ENCODE results near the gene ZNF792. TPM values are rescaled to one million over a fixed set of nuclear protein-coding genes. Genes with fewer than 3 reads are reported as not detected.

Gene ZNF792
- total RNA-seq, 4 donors from 2014 or later: 7.5 to 13.2 (median 9.3) TPM

DNA sequence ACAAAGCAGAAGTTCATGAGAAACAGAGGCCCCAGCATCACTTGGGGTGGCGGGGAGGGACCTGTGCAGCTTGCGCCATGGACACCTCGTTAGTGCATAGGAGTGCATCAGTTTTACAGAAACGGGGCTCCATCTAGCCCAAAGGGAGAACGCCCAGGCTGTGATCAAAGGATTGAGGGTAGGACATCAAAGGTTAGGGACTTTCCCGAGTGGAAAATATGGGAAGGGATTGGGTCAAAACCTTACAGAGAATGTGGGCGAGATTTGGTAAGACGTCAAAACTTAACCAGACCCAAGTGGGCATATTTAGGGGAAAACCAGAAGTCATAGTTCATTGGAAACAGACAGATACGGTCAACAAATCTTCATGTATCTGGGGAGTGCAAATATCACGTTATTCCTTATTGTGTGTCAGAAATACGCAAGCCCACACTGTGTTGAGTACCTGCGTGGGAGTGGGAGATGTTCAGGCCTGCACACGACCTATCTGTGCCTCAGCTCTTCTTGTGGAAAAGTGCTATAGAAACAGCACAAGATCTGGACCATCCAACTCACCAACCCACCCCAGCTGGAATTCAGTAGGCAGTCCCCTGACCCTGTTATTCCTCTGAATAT is 26.7 kb upstream of the ZNF792 start:
- intact Hi-C loops (cut with DNase I): no loop called here
- TF ChIP-seq, protein P1, sequence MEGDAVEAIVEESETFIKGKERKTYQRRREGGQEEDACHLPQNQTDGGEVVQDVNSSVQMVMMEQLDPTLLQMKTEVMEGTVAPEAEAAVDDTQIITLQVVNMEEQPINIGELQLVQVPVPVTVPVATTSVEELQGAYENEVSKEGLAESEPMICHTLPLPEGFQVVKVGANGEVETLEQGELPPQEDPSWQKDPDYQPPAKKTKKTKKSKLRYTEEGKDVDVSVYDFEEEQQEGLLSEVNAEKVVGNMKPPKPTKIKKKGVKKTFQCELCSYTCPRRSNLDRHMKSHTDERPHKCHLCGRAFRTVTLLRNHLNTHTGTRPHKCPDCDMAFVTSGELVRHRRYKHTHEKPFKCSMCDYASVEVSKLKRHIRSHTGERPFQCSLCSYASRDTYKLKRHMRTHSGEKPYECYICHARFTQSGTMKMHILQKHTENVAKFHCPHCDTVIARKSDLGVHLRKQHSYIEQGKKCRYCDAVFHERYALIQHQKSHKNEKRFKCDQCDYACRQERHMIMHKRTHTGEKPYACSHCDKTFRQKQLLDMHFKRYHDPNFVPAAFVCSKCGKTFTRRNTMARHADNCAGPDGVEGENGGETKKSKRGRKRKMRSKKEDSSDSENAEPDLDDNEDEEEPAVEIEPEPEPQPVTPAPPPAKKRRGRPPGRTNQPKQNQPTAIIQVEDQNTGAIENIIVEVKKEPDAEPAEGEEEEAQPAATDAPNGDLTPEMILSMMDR (IDR thresholded peaks at IDR 0.05): no peak
- TF ChIP-seq POLR2A (IDR thresholded peaks at IDR 0.05): no peak
- Histone ChIP-seq H3K9me3 (no peaks in the 10 kb centered on the region), H3K4me3 (replicated peaks in 1 of 3) (no peak overlapping the region), H3K36me3 (no peaks in the 10 kb centered on the region), H3K27ac (no peak overlapping the region), H3K4me1 (peaks cover 0 to 15% of the 10 kb centered on the region in 2 donors), H3K27me3 (no peaks in the 10 kb centered on the region)
- DNase-seq: no peak
- 86 to 89% methylated on average over 13 of the region's 13 CpGs for WGBS, 2 donors

DNA sequence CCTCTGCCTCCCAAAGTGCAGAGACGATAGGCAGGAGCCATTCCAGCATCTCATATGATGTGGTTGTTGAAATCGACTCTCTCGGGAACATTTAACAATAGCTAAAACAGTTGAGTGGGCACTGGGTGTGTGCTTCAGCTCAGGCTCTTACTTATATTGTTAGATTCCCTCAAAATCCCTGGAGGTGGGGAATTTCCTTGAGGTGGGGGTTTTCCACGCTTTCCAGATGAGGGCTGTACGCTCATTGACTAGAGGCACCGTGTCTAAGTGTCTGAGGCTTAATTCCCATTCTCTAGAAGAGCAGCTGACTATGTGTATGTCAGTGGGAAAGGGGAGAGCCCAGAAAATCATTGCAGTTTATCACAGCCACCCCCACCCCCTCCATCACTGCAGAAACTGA is 25.3 kb upstream of the ZNF792 start:
- Histone ChIP-seq H3K27ac (no peak overlapping the region), H3K9me3 (no peaks in the 10 kb centered on the region), H3K27me3 (no peaks in the 10 kb centered on the region), H3K4me3 (replicated peaks in 1 of 3) (no peak overlapping the region), H3K4me1 (peaks cover 0 to 9% of the 10 kb centered on the region in 2 donors), H3K36me3 (no peaks in the 10 kb centered on the region)
- intact Hi-C loops (cut with DNase I): no loop called here
- no peak for DNase-seq
- WGBS, 2 donors: 56 to 57% methylated on average over 6 of the region's 6 CpGs
- no peak for TF ChIP-seq POLR2A (IDR thresholded peaks at IDR 0.05)
- TF ChIP-seq, protein P1 (IDR thresholded peaks at IDR 0.05): no peak

DNA sequence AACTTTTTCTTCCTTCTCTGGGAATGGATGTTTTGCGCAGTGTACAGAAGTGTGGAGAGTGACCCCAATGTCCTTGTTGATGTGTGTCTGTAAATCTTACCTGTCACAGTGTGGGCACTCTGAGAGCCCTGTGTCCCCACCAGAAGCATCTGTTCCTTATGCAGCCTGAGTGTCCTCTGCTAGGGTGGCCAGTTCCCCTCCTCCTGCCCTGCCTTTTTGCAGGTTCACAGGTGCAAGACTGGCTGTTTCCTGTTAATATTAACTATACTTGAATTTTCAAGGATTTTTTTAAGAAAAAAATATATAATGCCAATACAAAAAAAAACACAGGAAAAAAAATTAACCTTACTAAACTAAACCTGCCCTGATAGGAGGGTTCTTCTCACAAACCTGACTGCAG is 24.1 kb upstream of the ZNF792 start:
- TF ChIP-seq, protein P1 (IDR thresholded peaks at IDR 0.05): no peak
- TF ChIP-seq POLR2A (IDR thresholded peaks at IDR 0.05): no peak
- H3K27ac ChIP-seq: no peak overlapping the region
- H3K9me3 ChIP-seq: no peaks in the 10 kb centered on the region
- no peak overlapping the region for H3K4me3 ChIP-seq (replicated peaks in 1 of 3)
- 93 to 100% methylated on average over 1 of the region's 1 CpG for WGBS, 2 donors
- no peaks in the 10 kb centered on the region for H3K27me3 ChIP-seq
- intact Hi-C loops (cut with DNase I): no loop called here
- no peak for DNase-seq
- no peaks in the 10 kb centered on the region for H3K36me3 ChIP-seq
- peaks cover 0 to 8% of the 10 kb centered on the region in 2 donors for H3K4me1 ChIP-seq

DNA sequence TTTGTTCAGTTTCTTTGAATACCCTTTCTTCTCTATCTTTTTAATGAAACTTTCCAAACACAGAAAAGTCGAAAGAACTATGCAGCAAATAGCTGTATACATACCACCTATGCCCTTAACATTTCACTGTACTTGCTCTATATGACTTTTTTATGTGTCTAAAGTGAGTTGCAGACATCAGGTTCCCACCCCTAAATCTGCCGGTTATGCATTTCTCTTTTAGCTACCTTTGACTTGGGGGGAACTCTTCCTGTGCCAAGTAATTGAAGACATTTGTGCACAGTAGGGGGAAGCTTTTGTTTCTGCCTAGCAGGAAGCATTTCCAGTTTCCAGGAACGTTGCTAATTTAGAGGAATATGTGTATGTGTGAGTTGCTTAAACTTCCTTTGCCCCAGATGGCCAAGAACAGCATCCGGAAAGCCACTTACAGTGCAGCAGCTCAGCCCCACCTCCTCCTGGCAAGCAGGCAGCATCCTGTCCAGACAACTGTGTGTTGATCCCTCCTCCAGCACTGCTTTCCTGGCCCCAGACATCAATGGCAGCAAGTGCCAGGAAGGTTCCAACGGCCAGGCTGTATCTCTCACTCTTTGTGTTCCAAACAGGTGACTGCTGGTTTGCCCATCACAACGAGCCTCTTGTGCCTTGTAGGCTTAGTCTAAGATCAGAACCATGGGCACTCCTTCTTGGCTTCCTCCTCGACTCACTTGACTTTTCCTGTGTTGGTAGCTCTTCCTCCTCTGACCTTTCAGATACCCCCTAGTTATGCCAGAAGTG is 21.4 kb upstream of the ZNF792 start:
- TF ChIP-seq, protein P1 (IDR thresholded peaks at IDR 0.05): no peak
- no peak for TF ChIP-seq POLR2A (IDR thresholded peaks at IDR 0.05)
- no peaks in the 10 kb centered on the region for H3K27me3 ChIP-seq
- peaks cover 0 to 8% of the 10 kb centered on the region in 2 donors for H3K4me1 ChIP-seq
- H3K27ac ChIP-seq: no peak overlapping the region
- intact Hi-C loops (cut with DNase I): no loop called here
- H3K4me3 ChIP-seq (replicated peaks in 1 of 3): no peak overlapping the region
- H3K36me3 ChIP-seq: no peaks in the 10 kb centered on the region
- DNase-seq: peak; percentile 38 to 39
- H3K9me3 ChIP-seq: no peaks in the 10 kb centered on the region
- WGBS, 2 donors: 20 to 26% methylated on average over 7 of the region's 7 CpGs

DNA sequence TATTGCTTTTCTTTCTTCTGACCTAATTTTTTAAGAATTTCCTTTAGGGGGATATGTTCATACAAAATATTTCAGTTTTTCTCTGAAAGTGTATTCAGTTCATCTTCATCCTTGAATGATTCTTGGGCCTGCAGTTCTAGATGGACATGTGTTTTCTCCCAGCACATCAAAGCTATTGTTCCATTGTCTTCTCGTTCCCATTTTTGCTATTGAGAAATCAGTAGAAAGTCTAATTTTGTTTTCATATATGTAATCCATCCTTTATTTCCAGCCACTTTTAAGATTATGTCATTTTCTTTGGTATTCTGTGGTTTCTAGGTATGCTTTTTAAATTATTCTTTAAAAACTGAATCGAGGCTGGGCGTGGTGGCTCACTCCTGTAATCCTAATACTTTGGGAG is 20.3 kb upstream of the ZNF792 start:
- Histone ChIP-seq H3K36me3 (no peaks in the 10 kb centered on the region), H3K27me3 (no peaks in the 10 kb centered on the region), H3K4me3 (replicated peaks in 1 of 3) (no peak overlapping the region), H3K9me3 (no peaks in the 10 kb centered on the region), H3K27ac (no peak overlapping the region), H3K4me1 (peaks cover 0 to 8% of the 10 kb centered on the region in 2 donors)
- DNase-seq: no peak
- WGBS, 2 donors: 95% methylated on average over 3 of the region's 3 CpGs
- no peak for TF ChIP-seq POLR2A (IDR thresholded peaks at IDR 0.05)
- TF ChIP-seq, protein P1 (IDR thresholded peaks at IDR 0.05): no peak
- intact Hi-C loops (cut with DNase I): no loop called here

Measured in thyroid gland (tissue), 4 donors.